ENCODE results near the gene BAIAP2L2.

Gene BAIAP2L2

DNA sequence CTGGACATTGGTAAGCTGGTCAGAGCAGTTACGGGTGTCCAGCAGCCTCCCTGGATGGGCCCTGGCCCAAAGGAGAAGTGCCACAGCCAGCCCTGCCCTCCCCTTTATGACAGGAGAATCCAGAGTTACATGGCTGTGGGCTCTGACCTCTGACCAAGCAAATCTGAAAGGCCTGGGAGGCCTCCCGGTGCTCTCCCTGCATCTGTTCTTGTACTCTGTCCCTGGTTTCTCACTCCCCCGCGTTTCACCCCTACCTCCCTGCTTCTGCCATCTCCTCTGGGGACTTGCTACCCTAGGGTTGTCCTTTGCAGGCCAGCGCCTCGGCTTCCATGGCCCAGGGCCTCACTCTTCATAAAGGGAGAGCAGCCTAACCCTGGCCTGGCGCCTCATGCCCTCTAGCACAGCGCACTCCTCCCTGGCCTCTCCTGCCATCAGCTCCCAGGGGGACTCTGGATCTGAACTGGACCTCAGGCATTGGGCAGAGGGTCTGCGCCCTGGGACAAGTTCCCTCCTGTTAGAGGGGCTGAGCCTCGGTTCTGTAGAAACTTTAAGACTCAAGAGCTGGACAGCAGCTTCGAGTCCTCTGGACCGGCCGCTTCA is 42.6 kb downstream of the BAIAP2L2 start:
- Histone ChIP-seq H3K4me3 (replicated peaks; ENCODE audit: insufficient read depth, low read length) (no peak overlapping the region), H3K27ac (replicated peaks) (no peak overlapping the region), H3K27me3 (ENCODE audit: insufficient read depth, poor library complexity, severe bottlenecking) (no peaks in the 10 kb centered on the region)
- no peak for TF ChIP-seq GABPA (IDR thresholded peaks at IDR 0.05; ENCODE audit: low read depth)
- no peak for TF ChIP-seq SPI1 (IDR thresholded peaks at IDR 0.05; ENCODE audit: borderline replicate concordance, low read depth)
- no peak for TF ChIP-seq REST (IDR thresholded peaks at IDR 0.05; ENCODE audit: insufficient replicate concordance, low read depth)
- no peak for TF ChIP-seq POLR2AphosphoS5 (IDR thresholded peaks at IDR 0.05; ENCODE audit: low read depth)
- no peak for TF ChIP-seq CTCF (IDR thresholded peaks at IDR 0.05; ENCODE audit: insufficient read depth, low read length)
- no peak for DNase-seq (ENCODE audit: low read depth in 1 of 2, low spot score in 1 of 2)

- Histone ChIP-seq H3K27me3 (ENCODE audit: insufficient read depth, poor library complexity, severe bottlenecking) (no peaks in the 10 kb centered on the region), H3K4me3 (replicated peaks; ENCODE audit: insufficient read depth, low read length) (no peak overlapping the region), H3K27ac (replicated peaks) (no peak overlapping the region)
- TF ChIP-seq REST (IDR thresholded peaks at IDR 0.05; ENCODE audit: insufficient replicate concordance, low read depth) (no peak), POLR2AphosphoS5 (IDR thresholded peaks at IDR 0.05; ENCODE audit: low read depth) (no peak)
- DNase-seq (ENCODE audit: low read depth in 1 of 2, low spot score in 1 of 2) = no peak
Measured at GRCh38 chr22:38067028-38067415, 43.5 kb downstream of the BAIAP2L2 start.

GRCh38 chr22:38066381-38067027 is 44.0 kb downstream of the BAIAP2L2 start:
- no peak for TF ChIP-seq REST (IDR thresholded peaks at IDR 0.05; ENCODE audit: insufficient replicate concordance, low read depth)
- no peak for TF ChIP-seq SPI1 (IDR thresholded peaks at IDR 0.05; ENCODE audit: borderline replicate concordance, low read depth)
- TF ChIP-seq POLR2AphosphoS5 (IDR thresholded peaks at IDR 0.05; ENCODE audit: low read depth) = no peak
- no peak for TF ChIP-seq GABPA (IDR thresholded peaks at IDR 0.05; ENCODE audit: low read depth)
- Histone ChIP-seq H3K27me3 (ENCODE audit: insufficient read depth, poor library complexity, severe bottlenecking) (no peaks in the 10 kb centered on the region), H3K4me3 (replicated peaks; ENCODE audit: insufficient read depth, low read length) (no peak overlapping the region), H3K27ac (replicated peaks) (no peak overlapping the region)
- no peak for DNase-seq (ENCODE audit: low read depth in 1 of 2, low spot score in 1 of 2)

GRCh38 chr22:38065539-38065938 is 44.9 kb downstream of the BAIAP2L2 start:
- H3K4me3 ChIP-seq (replicated peaks; ENCODE audit: insufficient read depth, low read length) = no peak overlapping the region
- no peaks in the 10 kb centered on the region for H3K27me3 ChIP-seq (ENCODE audit: insufficient read depth, poor library complexity, severe bottlenecking)
- no peak for DNase-seq (ENCODE audit: low read depth in 1 of 2, low spot score in 1 of 2)
- H3K27ac ChIP-seq (replicated peaks) = no peak overlapping the region
- TF ChIP-seq SPI1 (IDR thresholded peaks at IDR 0.05; ENCODE audit: borderline replicate concordance, low read depth) (no peak), GABPA (IDR thresholded peaks at IDR 0.05; ENCODE audit: low read depth) (no peak), REST (IDR thresholded peaks at IDR 0.05; ENCODE audit: insufficient replicate concordance, low read depth) (no peak), CTCF (IDR thresholded peaks at IDR 0.05; ENCODE audit: insufficient read depth, low read length) (no peak), POLR2AphosphoS5 (IDR thresholded peaks at IDR 0.05; ENCODE audit: low read depth) (no peak)

Measured in HL-60 (cell line).